GM21825 (cell line): Measurements from ENCODE around the gene ADCY2.

Source experiments
- ATAC-seq: cut with Tn5 transposase; IDR thresholded peaks from one replicate; pipeline ENCODE4 v1.9.1; 2021; ENCODE audit warnings: mild to moderate bottlenecking, moderate library complexity; ENCODE audit not compliant: unreplicated experiment

Gene ADCY2

GRCh38 chr5:7813576-7813975, 417.6 kb downstream of the ADCY2 start:
- ATAC-seq: no peak

DNA sequence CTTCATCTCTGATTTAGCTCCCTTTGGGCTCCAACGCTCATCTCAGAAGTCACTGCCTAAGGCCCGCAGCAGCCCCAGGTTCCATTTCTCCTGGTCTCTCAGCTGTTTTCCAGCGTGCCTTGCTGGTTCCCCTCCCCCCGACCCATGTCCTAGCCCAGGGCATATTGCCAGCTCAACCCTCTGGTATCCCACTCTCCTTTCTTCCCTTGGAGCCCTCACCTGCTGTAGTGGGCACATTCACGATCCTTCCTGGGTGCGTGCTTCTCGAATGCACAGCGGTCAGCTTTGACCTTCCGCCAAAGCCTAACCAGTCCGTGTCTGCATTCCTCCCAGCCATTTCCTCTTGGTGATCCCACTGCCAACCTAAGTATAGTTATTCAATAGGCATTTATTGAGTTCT, 418.9 kb downstream of the ADCY2 start:
- no peak for ATAC-seq

- ATAC-seq: peak; percentile 85
Observed at GRCh38 chr5:7815892-7816534, 420.1 kb downstream of the ADCY2 start.

DNA sequence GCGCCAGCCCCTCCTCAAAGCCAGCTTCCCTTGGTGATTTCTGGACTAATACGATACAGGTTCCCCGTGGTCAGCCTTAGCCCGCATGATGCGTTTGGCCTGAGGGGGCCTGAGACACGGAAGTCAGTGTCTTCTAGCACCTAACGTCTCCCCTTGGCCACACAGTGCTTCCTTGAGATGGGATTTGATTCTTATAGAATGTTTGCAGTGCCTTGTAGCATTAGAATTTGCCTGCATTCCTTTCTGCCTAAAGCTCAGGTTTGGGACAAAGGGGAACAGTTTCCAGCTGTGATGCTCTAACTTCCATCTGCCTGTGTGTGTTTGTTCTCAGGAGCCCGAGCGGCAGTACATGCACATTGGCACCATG, 420.6 kb downstream of the ADCY2 start:
- peak; percentile 9 for ATAC-seq

GRCh38 chr5:7822449-7822848, 426.5 kb downstream of the ADCY2 start:
- ATAC-seq: no peak

DNA sequence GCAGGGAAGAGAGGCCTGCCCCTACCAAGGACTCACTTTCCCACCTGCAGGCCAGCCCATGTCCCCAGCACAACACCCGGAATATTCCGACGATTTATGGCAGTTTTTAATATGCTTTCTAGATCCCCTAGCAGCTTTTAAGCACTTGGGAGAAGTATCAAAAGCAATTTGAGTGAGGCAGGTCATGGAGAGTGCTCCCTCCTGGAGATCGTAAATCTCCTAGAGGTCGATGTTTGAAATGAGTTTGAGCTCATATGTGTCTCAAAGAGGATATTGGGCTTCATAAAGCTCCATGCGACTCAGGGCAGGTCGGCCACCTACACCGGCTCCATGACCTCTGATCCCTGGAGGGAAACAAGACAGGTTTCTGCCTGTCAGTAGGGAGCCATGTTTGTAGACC, 427.7 kb downstream of the ADCY2 start:
- no peak for ATAC-seq

DNA sequence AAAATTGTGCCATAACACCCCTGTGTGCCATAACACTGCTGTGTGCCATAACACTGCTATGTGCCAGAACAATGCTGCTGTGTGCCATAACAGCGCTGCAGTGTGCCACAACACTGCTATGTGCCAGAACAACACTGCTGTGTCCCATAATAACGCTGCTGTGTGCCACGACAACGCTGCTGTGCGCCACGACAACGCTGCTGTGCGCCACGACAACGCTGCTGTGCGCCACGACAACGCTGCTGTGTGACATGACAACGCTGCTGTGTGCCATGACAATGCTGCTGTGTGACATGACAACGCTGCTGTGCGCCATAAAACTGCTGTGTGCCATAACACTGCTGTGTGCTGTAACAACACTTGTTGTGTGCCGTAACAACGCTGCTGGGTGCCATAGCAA, 429.1 kb downstream of the ADCY2 start:
- no peak for ATAC-seq

GRCh38 chr5:7825630-7826029, 429.7 kb downstream of the ADCY2 start:
- ATAC-seq: no peak

DNA sequence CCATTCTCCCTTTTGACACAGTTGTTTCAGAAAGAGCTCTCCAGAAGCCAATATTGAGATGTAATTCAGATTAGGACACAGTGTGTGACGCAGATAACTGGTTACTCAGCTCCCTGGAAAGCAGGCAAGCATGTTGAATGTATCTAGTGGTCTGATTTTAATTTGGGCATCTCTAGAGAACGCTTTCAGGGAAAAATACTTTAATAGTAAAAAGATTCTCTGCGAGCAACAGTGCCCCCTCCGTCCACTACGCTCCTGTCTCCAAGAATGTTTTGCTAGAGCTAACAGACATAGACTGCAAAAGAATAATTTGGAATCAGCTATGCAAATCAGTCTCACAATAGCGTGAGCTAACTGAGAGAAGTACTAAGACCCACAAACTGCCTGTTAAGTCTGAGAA, 431.7 kb downstream of the ADCY2 start:
- ATAC-seq: no peak

DNA sequence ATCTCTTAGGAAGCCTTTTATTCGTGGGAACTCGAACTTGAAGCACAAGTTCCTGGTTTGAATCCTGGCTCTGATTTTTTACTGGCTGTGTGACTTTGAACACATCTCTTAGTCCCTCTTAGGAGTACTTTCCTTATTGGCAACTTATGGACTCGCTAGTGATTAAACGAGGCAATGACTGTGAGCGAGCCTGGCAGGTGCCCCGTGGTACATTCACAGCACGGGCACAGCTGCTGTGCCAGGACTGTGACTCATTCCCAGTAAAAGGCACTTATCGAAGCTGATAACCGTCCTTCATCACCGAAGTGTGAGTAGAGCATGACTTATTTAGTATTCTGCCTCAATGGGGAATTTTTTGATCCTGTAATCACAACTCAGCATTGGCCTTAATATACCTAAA, 432.3 kb downstream of the ADCY2 start:
- no peak for ATAC-seq

DNA sequence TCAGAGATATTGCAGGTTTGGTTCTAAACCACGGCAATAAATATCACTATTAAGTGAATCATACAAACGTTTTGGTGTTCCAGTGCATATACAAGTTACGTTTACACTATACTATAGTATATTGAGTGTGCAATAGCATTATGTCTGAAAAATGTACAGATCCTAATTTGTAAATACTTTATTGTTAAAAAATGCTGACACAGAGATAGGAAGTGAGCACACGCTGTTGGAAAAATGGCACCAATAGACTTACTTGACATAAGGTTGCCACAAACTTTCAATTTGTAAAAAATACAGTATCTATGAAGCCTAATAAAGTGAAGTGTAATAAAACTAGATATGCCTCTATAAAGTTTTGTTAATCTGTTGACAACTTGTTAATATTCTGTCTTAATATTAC, 439.0 kb downstream of the ADCY2 start:
- no peak for ATAC-seq

DNA sequence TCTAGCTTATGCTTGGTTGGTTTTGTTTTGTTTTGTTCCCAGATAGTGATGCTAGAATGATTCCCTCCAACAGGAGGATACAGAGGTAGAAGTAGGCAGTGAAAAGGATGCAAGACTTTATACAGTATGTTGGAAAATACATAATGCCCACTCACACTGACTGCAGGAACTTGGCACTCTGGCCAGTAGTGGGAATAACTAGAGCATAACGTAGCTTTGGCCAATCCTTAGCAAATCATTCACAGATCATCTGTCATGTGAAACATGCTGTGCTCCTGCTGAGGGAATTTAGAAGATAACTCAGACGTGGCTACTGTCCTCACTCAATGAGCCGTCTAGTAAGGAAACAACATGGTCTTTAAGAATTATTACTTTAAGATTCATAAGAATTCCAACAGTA, 441.5 kb downstream of the ADCY2 start:
- no peak for ATAC-seq

GRCh38 chr5:7842531-7842930, 446.6 kb downstream of the ADCY2 start:
- no peak for ATAC-seq

DNA sequence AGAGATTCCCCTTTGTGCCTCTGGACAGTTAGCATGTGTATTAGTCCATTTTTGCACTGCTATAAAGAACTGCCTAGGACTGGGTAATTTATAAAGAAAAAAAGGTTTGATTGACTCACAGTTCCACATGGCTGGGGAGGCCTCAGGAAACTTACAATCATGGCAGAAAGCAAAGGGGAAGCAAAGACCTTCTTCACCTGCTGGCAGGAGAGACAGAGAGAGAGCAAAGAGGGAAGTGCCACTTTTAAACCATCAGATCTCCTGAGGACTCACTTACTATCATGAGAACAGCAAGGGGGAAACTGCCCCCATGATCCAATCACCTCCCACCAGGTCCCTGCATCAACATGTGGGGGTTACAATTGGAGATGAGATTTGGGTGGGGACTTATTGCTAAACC, 449.0 kb downstream of the ADCY2 start:
- no peak for ATAC-seq

- no peak for ATAC-seq
Observed at GRCh38 chr5:7845557-7845956, 449.6 kb downstream of the ADCY2 start.

DNA sequence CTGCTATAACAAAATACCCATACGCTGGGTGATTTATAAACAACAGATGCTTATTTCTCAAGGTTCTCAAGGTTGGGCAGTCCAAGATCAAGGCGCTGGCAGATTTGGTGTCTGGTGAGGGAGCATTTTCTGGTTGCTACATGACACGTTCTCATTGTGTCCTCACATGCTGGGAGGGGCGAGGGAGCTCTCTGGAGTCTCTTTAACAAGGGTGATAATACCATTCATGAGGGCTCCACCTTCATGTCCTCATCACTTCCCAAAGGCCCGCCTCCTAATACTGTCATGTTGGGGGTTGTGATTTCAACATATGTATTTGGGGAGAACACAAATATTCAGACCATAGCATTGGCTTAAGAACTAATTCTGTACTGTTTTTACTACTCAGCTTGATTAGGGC, 450.4 kb downstream of the ADCY2 start:
- ATAC-seq: no peak

GRCh38 chr5:7848296-7848695, 452.4 kb downstream of the ADCY2 start:
- no peak for ATAC-seq

DNA sequence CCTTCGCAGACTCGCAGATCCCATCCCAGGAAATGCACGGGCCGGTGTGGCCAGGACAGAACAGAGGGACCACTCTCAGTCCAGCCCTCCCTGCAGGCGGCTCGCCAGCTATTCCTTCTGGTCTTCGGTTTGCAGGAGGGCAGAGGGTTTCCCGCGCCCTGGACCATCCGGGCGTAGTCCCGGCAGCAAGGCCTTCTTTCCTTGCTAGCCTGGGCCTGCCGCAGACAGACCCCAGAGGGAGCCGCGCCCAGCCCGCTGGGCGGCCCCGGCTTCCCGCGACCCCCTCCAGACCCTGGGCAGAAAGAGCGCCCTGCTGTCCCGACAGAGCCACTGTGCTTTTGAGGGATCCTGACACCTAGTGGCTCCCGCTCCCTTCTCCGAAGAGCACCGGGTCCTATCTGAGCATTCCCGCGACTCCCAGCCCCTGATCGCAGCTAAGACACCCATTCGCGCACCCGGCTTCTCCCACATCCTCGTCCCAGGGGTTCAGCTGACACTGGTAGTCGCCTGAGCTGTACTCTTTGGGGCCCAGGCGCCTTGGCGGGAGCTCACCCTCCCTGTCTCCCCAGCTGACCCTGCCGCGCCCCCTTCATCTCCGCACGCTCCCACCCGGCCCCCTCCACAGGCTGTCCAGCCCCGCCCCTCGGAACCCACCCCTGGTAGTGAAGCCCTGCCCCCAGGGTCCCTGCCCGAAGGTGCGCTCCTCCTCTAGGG, 453.9 kb downstream of the ADCY2 start:
- no peak for ATAC-seq

- ATAC-seq: no peak
Observed at GRCh38 chr5:7850395-7851239, 454.7 kb downstream of the ADCY2 start, which contains the start of gene CFAP90. Gene CFAP90, minus strand, starts transcription at chr5:7851133. Its CDS starts 112 bp downstream, at chr5:7851021.

- no peak for ATAC-seq
Observed at GRCh38 chr5:7851240-7851592, 455.3 kb downstream of the ADCY2 start.

DNA sequence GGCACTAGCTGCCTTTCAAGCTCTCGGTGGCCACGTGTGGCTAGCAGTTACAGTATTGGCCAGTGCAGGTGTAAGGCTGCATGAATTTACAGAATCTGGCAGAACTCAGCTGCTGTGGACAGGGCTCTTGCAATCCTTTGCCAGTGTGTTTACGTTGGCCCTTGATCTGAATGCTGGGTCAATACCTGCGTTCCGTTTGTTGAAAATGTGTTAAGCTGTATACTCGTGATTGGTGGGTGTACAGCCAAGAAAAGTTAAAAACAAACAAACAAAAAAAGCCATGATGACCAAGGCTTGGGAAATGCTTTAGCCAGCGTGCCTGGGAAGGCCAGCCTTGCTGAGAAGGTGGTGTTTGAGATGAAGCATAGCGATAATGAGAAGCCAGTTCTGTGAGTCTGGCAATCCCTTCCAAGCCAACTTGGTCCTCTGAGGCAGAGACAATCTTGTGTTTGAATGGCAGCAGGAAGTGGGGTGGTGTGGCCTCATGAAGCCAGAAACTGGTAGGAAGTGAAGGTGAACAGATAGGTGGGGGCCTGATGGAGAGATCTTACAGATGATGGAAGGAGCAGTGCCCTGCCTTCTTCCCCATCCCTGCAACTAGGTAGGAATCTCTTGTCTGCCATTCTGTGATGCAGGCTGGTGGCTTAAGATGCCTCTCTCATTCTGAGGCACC, 455.8 kb downstream of the ADCY2 start:
- ATAC-seq: no peak
